Lower leg skin (tissue), 4 donors: ENCODE results near the gene TAS1R2. TPM values are rescaled to one million over a fixed set of nuclear protein-coding genes. Genes with fewer than 3 reads are reported as not detected.

Source experiments
- DNase-seq, 2 donors: peaks; one replicate each; pipeline ENCODE4 v3.0.0-alpha.2; 2019; ENCODE audit warnings: low spot score in 2 of 2
- H3K4me3 ChIP-seq: fragments of 200-600 bp; sonication (generic); 2 replicates; pipeline ENCODE4 v1.5.1; 2017; ENCODE audit warnings: mild to moderate bottlenecking, low read depth; ENCODE audit not compliant: poor library complexity, severe bottlenecking
- CTCF ChIP-seq, 3 donors: fragments of 450-650 bp; IDR thresholded peaks; one replicate each; pipeline ENCODE4 v1.5.1; 2016; ENCODE audit warnings: antibody characterized with exemption in 3 of 3, mild to moderate bottlenecking in 3 of 3, moderate library complexity in 2 of 3
- POLR2A ChIP-seq, 2 donors: fragments of 450-650 bp; IDR thresholded peaks; one replicate each; pipeline ENCODE4 v1.6.1; 2016 to 2017; ENCODE audit warnings: antibody characterized with exemption in 2 of 2, mild to moderate bottlenecking in 1 of 2, moderate library complexity in 1 of 2
- WGBS, 2 donors: methylation state at CpG; one replicate each; pipeline ENCODE4 v1.1.5; 2018; 5-methylcytosine and 5-hydroxymethylcytosine counted together
- intact Hi-C: fragments of 100-400 bp; cut with DNase I; formaldehyde crosslinking; loops from one replicate; pipeline ENCODE4 v1.15.0; 2023; ENCODE audit warnings: low total_unique reads
- total RNA-seq, 4 donors: library from RNA; depleted of rRNA; stranded (reverse); fragments of >200 nt; gene quantifications; one replicate each; pipeline ENCODE4 v1.1.0, GENCODE V29; 2016

TAS1R2 gene
- total RNA-seq, 4 donors from 2014 or later, result 0.38 TPM; not detected in 3

GRCh38 chr1:18831656-18832055, 27.8 kb downstream of the TAS1R2 start:
- H3K4me3 ChIP-seq, result no peak overlapping the region
- no peak for TF ChIP-seq POLR2A (IDR thresholded peaks at IDR 0.05)
- no peak for TF ChIP-seq CTCF (IDR thresholded peaks at IDR 0.05)
- DNase-seq, result no peak
- intact Hi-C loops, result no loop called here
- 82 to 97% methylated on average over 2 of the region's 2 CpGs for WGBS, 2 donors

- 58 to 68% methylated on average over 12 of the region's 12 CpGs for WGBS, 2 donors
- TF ChIP-seq POLR2A (IDR thresholded peaks at IDR 0.05) (no peak), CTCF (IDR thresholded peaks at IDR 0.05) (no peak)
- no peak overlapping the region for H3K4me3 ChIP-seq
- DNase-seq, result no peak
- intact Hi-C loops, result no loop called here
These were observed 28.9 kb downstream of the TAS1R2 start for GRCh38 chr1:18830596-18830995.

- TF ChIP-seq POLR2A (IDR thresholded peaks at IDR 0.05), result no peak
- no peak for TF ChIP-seq CTCF (IDR thresholded peaks at IDR 0.05)
- 93 to 96% methylated on average over 1 of the region's 1 CpG for WGBS, 2 donors
- intact Hi-C loops, result no loop called here
- no peak for DNase-seq
- H3K4me3 ChIP-seq, result no peak overlapping the region
These were observed 29.8 kb downstream of the TAS1R2 start for GRCh38 chr1:18829671-18830070.

GRCh38 chr1:18828224-18828623, 31.2 kb downstream of the TAS1R2 start:
- no peak for TF ChIP-seq POLR2A (IDR thresholded peaks at IDR 0.05)
- intact Hi-C loops, result no loop called here
- no peak for DNase-seq
- H3K4me3 ChIP-seq, result no peak overlapping the region
- 58 to 64% methylated on average over 2 of the region's 2 CpGs for WGBS, 2 donors

- 89 to 91% methylated on average over 6 of the region's 6 CpGs for WGBS, 2 donors
- no peak for DNase-seq
- H3K4me3 ChIP-seq, result no peak overlapping the region
- intact Hi-C loops, result no loop called here
- TF ChIP-seq CTCF (IDR thresholded peaks at IDR 0.05), result no peak
- no peak for TF ChIP-seq POLR2A (IDR thresholded peaks at IDR 0.05)
These were observed 36.0 kb downstream of the TAS1R2 start for GRCh38 chr1:18823438-18823837.

- no peak for TF ChIP-seq POLR2A (IDR thresholded peaks at IDR 0.05)
- no peak for TF ChIP-seq CTCF (IDR thresholded peaks at IDR 0.05)
- intact Hi-C loops, result loop anchor here (2.0 kb wide), 1 partner anchor 224 kb away; no protein-coding TSS in a partner anchor
These were observed 38.4 kb downstream of the TAS1R2 start for GRCh38 chr1:18820791-18821641.

More at GRCh38 chr1:18820791-18821641, 38.4 kb downstream of the TAS1R2 start:
- peak; percentile 46 to 91 for DNase-seq
- WGBS, 2 donors, result 46 to 47% methylated on average over 22 of the region's 22 CpGs
- no peak overlapping the region for H3K4me3 ChIP-seq
